Neural progenitor cell (in vitro differentiated cells): ENCODE data around the gene KIDINS220. TPM values are rescaled to one million over a fixed set of nuclear protein-coding genes. Genes with fewer than 3 reads are reported as not detected.

Experiments
- DNase-seq: peaks from one replicate; pipeline ENCODE4 v3.0.0-alpha.2; 2016; ENCODE audit warnings: low spot score
- H2AFZ ChIP-seq: fragments of 200-600 bp; sonication (generic); replicated peaks from 2 replicates; pipeline ENCODE4 v1.6.1; 2016; ENCODE audit warnings: antibody characterized with exemption
- H3F3A ChIP-seq: fragments of 200-600 bp; sonication (generic); 2 replicates; pipeline ENCODE4 v1.6.1; 2016; ENCODE audit warnings: antibody characterized with exemption, low read depth
- H3K27ac ChIP-seq: fragments of 200-600 bp; sonication (generic); 2 replicates; pipeline ENCODE4 v1.5.1; 2016; ENCODE audit warnings: mild to moderate bottlenecking
- H3K27me3 ChIP-seq: fragments of 200-600 bp; sonication (generic); 2 replicates; pipeline ENCODE4 v1.6.1; 2016; ENCODE audit warnings: mild to moderate bottlenecking, moderate library complexity
- H3K36me3 ChIP-seq: fragments of 200-600 bp; sonication (generic); 2 replicates; pipeline ENCODE4 v1.5.1; 2016
- H3K4me1 ChIP-seq: fragments of 200-600 bp; sonication (generic); 2 replicates; pipeline ENCODE4 v1.6.1; 2016; ENCODE audit warnings: mixed run types
- H3K4me2 ChIP-seq: fragments of 200-600 bp; sonication (generic); 2 replicates; pipeline ENCODE4 v1.6.1; 2016
- H3K4me3 ChIP-seq: fragments of 200-600 bp; sonication (generic); 2 replicates; pipeline ENCODE4 v1.5.1; 2016
- H3K79me2 ChIP-seq: fragments of 200-600 bp; sonication (generic); 2 replicates; pipeline ENCODE4 v1.6.1; 2016; ENCODE audit warnings: low read depth
- H3K9ac ChIP-seq: fragments of 200-600 bp; sonication (generic); 2 replicates; pipeline ENCODE4 v1.6.1; 2016
- H3K9me3 ChIP-seq: fragments of 200-600 bp; sonication (generic); 2 replicates; pipeline ENCODE4 v1.5.1; 2016; ENCODE audit warnings: low read depth
- H4K20me1 ChIP-seq: fragments of 200-600 bp; sonication (generic); 2 replicates; pipeline ENCODE4 v1.6.1; 2016; ENCODE audit warnings: low read depth
- H3K27ac Mint-ChIP-seq: 3 replicates; pipeline ENCODE4 v1.8.0; 2021; ENCODE audit warnings: mixed read lengths
- H3K27me3 Mint-ChIP-seq: 2 replicates; pipeline ENCODE4 v1.8.0; 2022; ENCODE audit warnings: low read depth, mild to moderate bottlenecking, inconsistent platforms, moderate library complexity, mixed read lengths; ENCODE audit not compliant: insufficient read depth
- H3K36me3 Mint-ChIP-seq: 3 replicates; pipeline ENCODE4 v1.8.0; 2021; ENCODE audit warnings: mixed read lengths
- H3K4me1 Mint-ChIP-seq: 3 replicates; pipeline ENCODE4 v1.8.0; 2021; ENCODE audit warnings: mixed read lengths
- H3K4me3 Mint-ChIP-seq: 3 replicates; pipeline ENCODE4 v1.8.0; 2021; ENCODE audit warnings: mild to moderate bottlenecking, moderate library complexity, mixed read lengths
- H3K9me3 Mint-ChIP-seq: 3 replicates; pipeline ENCODE4 v1.8.0; 2020; ENCODE audit warnings: mixed read lengths
- EZH2 ChIP-seq: fragments of 200-600 bp; sonication (generic); IDR thresholded peaks from 2 replicates; pipeline ENCODE4 v1.6.1; 2017; ENCODE audit warnings: antibody characterized with exemption, mild to moderate bottlenecking, moderate library complexity
- EZH2phosphoT487 ChIP-seq: fragments of 200-600 bp; sonication (generic); IDR thresholded peaks from 2 replicates; pipeline ENCODE4 v1.6.1; 2017; ENCODE audit warnings: antibody characterized with exemption
- total RNA-seq: library from RNA; depleted of rRNA; stranded (reverse); fragments of >200 nt; gene quantifications from 2 replicates; pipeline ENCODE4 v1.2.3, GENCODE V29; 2015; ENCODE audit warnings: low replicate concordance
- TF ChIP-seq, protein P1 (sequence below): fragments of 200-600 bp; sonication (generic); IDR thresholded peaks from 2 replicates; pipeline ENCODE4 v1.5.1; 2017; ENCODE audit warnings: antibody characterized with exemption, mild to moderate bottlenecking

Gene KIDINS220
- total RNA-seq, 1 donor from 2014 or later, result 56.1 TPM

- H3K27me3 Mint-ChIP-seq, result no peaks in the 10 kb centered on the region
- no peaks in the 10 kb centered on the region for H3K36me3 ChIP-seq
- DNase-seq, result no peak
Observed at GRCh38 chr2:8806885-8807704, 30.3 kb downstream of the KIDINS220 start.

GRCh38 chr2:8805278-8806210 is 31.9 kb downstream of the KIDINS220 start:
- H3K4me1 Mint-ChIP-seq, result peaks cover 2% of the 10 kb centered on the region
- Histone ChIP-seq H3F3A (no peaks in the 10 kb centered on the region), H3K9ac (no peak overlapping the region), H3K79me2 (no peaks in the 10 kb centered on the region), H2AFZ (no peak overlapping the region), H4K20me1 (no peaks in the 10 kb centered on the region), H3K4me3 (no peak overlapping the region), H3K4me2 (no peak overlapping the region), H3K9me3 (no peaks in the 10 kb centered on the region), H3K4me1 (no peaks in the 10 kb centered on the region), H3K27me3 (no peaks in the 10 kb centered on the region), H3K27ac (no peak overlapping the region), H3K36me3 (no peaks in the 10 kb centered on the region)
- no peak overlapping the region for H3K4me3 Mint-ChIP-seq
- no peak overlapping the region for H3K27ac Mint-ChIP-seq
- no peak for DNase-seq
- peaks cover 21% of the 10 kb centered on the region for H3K36me3 Mint-ChIP-seq
- no peaks in the 10 kb centered on the region for H3K9me3 Mint-ChIP-seq
- no peaks in the 10 kb centered on the region for H3K27me3 Mint-ChIP-seq
- TF ChIP-seq, protein P1, sequence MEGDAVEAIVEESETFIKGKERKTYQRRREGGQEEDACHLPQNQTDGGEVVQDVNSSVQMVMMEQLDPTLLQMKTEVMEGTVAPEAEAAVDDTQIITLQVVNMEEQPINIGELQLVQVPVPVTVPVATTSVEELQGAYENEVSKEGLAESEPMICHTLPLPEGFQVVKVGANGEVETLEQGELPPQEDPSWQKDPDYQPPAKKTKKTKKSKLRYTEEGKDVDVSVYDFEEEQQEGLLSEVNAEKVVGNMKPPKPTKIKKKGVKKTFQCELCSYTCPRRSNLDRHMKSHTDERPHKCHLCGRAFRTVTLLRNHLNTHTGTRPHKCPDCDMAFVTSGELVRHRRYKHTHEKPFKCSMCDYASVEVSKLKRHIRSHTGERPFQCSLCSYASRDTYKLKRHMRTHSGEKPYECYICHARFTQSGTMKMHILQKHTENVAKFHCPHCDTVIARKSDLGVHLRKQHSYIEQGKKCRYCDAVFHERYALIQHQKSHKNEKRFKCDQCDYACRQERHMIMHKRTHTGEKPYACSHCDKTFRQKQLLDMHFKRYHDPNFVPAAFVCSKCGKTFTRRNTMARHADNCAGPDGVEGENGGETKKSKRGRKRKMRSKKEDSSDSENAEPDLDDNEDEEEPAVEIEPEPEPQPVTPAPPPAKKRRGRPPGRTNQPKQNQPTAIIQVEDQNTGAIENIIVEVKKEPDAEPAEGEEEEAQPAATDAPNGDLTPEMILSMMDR, result no peak
- TF ChIP-seq EZH2phosphoT487 (no peak), EZH2 (no peak)

More at GRCh38 chr2:8806885-8807704, 30.3 kb downstream of the KIDINS220 start:
- Histone ChIP-seq H3K4me1 (no peaks in the 10 kb centered on the region), H4K20me1 (no peaks in the 10 kb centered on the region), H3F3A (no peaks in the 10 kb centered on the region), H3K27ac (no peak overlapping the region), H3K9me3 (no peaks in the 10 kb centered on the region), H2AFZ (no peak overlapping the region), H3K9ac (no peak overlapping the region), H3K27me3 (no peaks in the 10 kb centered on the region), H3K4me3 (no peak overlapping the region), H3K79me2 (no peaks in the 10 kb centered on the region), H3K4me2 (no peak overlapping the region)
- Mint-ChIP-seq H3K9me3 (no peaks in the 10 kb centered on the region), H3K36me3 (peaks cover 24% of the 10 kb centered on the region), H3K27ac (no peak overlapping the region), H3K4me1 (peaks cover 2% of the 10 kb centered on the region), H3K4me3 (no peak overlapping the region)
- no peak for TF ChIP-seq EZH2phosphoT487
- no peak for TF ChIP-seq EZH2
- TF ChIP-seq, protein P1, result no peak

DNA sequence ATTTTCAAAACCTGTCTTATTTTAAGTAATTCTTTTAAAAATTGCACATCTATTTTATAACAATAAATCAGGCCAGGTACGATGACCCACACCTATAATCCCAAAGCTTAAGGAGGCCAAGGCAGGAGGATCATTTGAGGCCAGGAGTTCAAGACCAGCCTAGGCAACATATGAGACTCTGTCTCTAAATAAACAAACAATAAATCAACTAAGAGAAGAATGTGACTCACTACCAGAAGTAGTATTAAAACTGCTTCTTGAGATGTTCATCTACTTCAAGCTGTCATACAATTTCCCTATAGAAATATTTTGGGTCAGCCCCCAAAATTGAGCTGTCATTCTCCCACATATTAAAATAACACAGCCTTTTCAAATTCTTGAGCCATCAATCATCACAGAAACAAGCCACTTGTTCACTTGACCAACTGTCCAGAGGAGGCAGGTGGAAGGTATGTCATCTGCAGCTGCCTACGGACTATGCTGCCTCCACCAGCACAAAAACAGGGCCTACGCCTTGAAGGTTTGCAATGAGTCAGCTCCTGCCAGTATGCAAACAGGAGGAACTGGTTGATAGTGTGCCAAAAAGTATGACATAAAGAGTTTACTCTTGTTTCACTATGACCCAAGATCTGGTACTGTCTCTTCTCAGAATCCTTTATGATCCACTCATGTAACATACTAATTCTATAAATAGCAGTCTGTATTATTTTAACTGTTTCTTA is 33.6 kb downstream of the KIDINS220 start:
- Mint-ChIP-seq H3K27ac (no peak overlapping the region), H3K4me3 (no peak overlapping the region), H3K36me3 (peaks cover 14% of the 10 kb centered on the region), H3K4me1 (peaks cover 2% of the 10 kb centered on the region), H3K27me3 (no peaks in the 10 kb centered on the region), H3K9me3 (no peaks in the 10 kb centered on the region)
- Histone ChIP-seq H3K4me2 (no peak overlapping the region), H3K4me3 (no peak overlapping the region), H3K4me1 (no peaks in the 10 kb centered on the region), H3F3A (no peaks in the 10 kb centered on the region), H2AFZ (no peak overlapping the region), H3K27me3 (no peaks in the 10 kb centered on the region), H4K20me1 (no peaks in the 10 kb centered on the region), H3K79me2 (no peaks in the 10 kb centered on the region), H3K9ac (no peak overlapping the region), H3K9me3 (no peaks in the 10 kb centered on the region), H3K36me3 (peaks cover 3% of the 10 kb centered on the region), H3K27ac (no peak overlapping the region)
- TF ChIP-seq, protein P1, result no peak
- no peak for TF ChIP-seq EZH2phosphoT487
- TF ChIP-seq EZH2, result no peak
- DNase-seq, result no peak
